Urinary bladder (tissue), 4 donors: ENCODE results near the gene ALDH7A1. TPM values are rescaled to one million over a fixed set of nuclear protein-coding genes. Genes with fewer than 3 reads are reported as not detected.

Experiments used
- DNase-seq: peaks from one replicate; pipeline ENCODE4 v3.0.0-alpha.2; 2015; ENCODE audit errors: extremely low spot score
- H3K27ac ChIP-seq: one replicate; pipeline ENCODE4 v1.5.1; 2013; ENCODE audit warnings: low read depth, mild to moderate bottlenecking, moderate library complexity
- H3K36me3 ChIP-seq: one replicate; pipeline ENCODE4 v1.6.1; 2013; ENCODE audit warnings: mild to moderate bottlenecking, moderate library complexity; ENCODE audit not compliant: insufficient read depth
- H3K4me1 ChIP-seq: one replicate; pipeline ENCODE4 v1.6.1; 2013; ENCODE audit warnings: mild to moderate bottlenecking, moderate library complexity; ENCODE audit not compliant: insufficient read depth
- H3K4me3 ChIP-seq: one replicate; pipeline ENCODE4 v1.5.1; 2013; ENCODE audit warnings: low read depth, low read length
- WGBS: extraction: QIAGEN DNeasy Blood & Tissue Kit; methylation state at CpG from one replicate; pipeline ENCODE4 v1.1.7; 2013; 5-methylcytosine and 5-hydroxymethylcytosine counted together
- polyA plus RNA-seq: library from polyadenylated mRNA; stranded (reverse); fragments of 200-250 nt; gene quantifications from one replicate; pipeline ENCODE4 v1.2.3, GENCODE V29; 2013
- total RNA-seq: library from RNA; depleted of rRNA; stranded (reverse); fragments of >200 nt; gene quantifications from one replicate; pipeline ENCODE4 v1.2.3, GENCODE V29; 2014
- donor health status: healthy with polysubstance abuse.
- donor health status: healthy.

ALDH7A1 gene
- total and polyA plus RNA-seq, 2 donors = 45.6 to 73.2 TPM

- no peak overlapping the region for H3K4me3 ChIP-seq
- H3K27ac ChIP-seq = no peak overlapping the region
- whole genome bisulfite sequencing = 91% methylated on average over 10 of the region's 10 CpGs
- DNase-seq = no peak
- no peaks in the 10 kb centered on the region for H3K4me1 ChIP-seq
- no peaks in the 10 kb centered on the region for H3K36me3 ChIP-seq
Measured at GRCh38 chr5:126501448-126501847, 93.6 kb downstream of the ALDH7A1 start.

GRCh38 chr5:126499853-126500342, 95.1 kb downstream of the ALDH7A1 start:
- WGBS = 86% methylated on average over 3 of the region's 3 CpGs
- DNase-seq = no peak
- no peaks in the 10 kb centered on the region for H3K4me1 ChIP-seq
- no peak overlapping the region for H3K4me3 ChIP-seq
- no peaks in the 10 kb centered on the region for H3K36me3 ChIP-seq
- H3K27ac ChIP-seq = no peak overlapping the region

- Histone ChIP-seq H3K27ac (no peak overlapping the region), H3K36me3 (no peaks in the 10 kb centered on the region), H3K4me3 (no peak overlapping the region), H3K4me1 (no peaks in the 10 kb centered on the region)
- DNase-seq = no peak
- WGBS = 82% methylated on average over 2 of the region's 2 CpGs
Measured at GRCh38 chr5:126499278-126499677, 95.7 kb downstream of the ALDH7A1 start.

- no peak overlapping the region for H3K4me3 ChIP-seq
- WGBS = 85% methylated on average over 5 of the region's 5 CpGs
- no peak overlapping the region for H3K27ac ChIP-seq
Measured at GRCh38 chr5:126497506-126497905, 97.5 kb downstream of the ALDH7A1 start.

GRCh38 chr5:126494393-126494792, 100.6 kb downstream of the ALDH7A1 start:
- no peak for DNase-seq
- 98% methylated on average over 3 of the region's 3 CpGs for WGBS
- Histone ChIP-seq H3K4me3 (no peak overlapping the region), H3K4me1 (no peaks in the 10 kb centered on the region), H3K36me3 (peaks cover 7% of the 10 kb centered on the region), H3K27ac (no peak overlapping the region)

More at GRCh38 chr5:126497506-126497905, 97.5 kb downstream of the ALDH7A1 start:
- no peak for DNase-seq
- Histone ChIP-seq H3K4me1 (no peaks in the 10 kb centered on the region), H3K36me3 (peaks cover 2% of the 10 kb centered on the region)

GRCh38 chr5:126492939-126493338, 102.1 kb downstream of the ALDH7A1 start:
- Histone ChIP-seq H3K27ac (no peak overlapping the region), H3K4me1 (peaks cover 2% of the 10 kb centered on the region), H3K36me3 (peaks cover 7% of the 10 kb centered on the region), H3K4me3 (no peak overlapping the region)
- no peak for DNase-seq
- WGBS = 72% methylated on average over 8 of the region's 8 CpGs

- no peak for DNase-seq
- WGBS = 74% methylated on average over 12 of the region's 12 CpGs
- H3K27ac ChIP-seq = no peak overlapping the region
- H3K4me3 ChIP-seq = no peak overlapping the region
- peaks cover 2% of the 10 kb centered on the region for H3K4me1 ChIP-seq
- H3K36me3 ChIP-seq = peaks cover 7% of the 10 kb centered on the region
Measured at GRCh38 chr5:126490167-126490940, 104.7 kb downstream of the ALDH7A1 start.

- 55% methylated on average over 7 of the region's 7 CpGs for WGBS
- Histone ChIP-seq H3K27ac (no peak overlapping the region), H3K4me3 (no peak overlapping the region), H3K36me3 (peaks cover 7% of the 10 kb centered on the region), H3K4me1 (peaks cover 2% of the 10 kb centered on the region)
- DNase-seq = no peak
Measured at GRCh38 chr5:126488443-126489065, 106.5 kb downstream of the ALDH7A1 start.

- no peak overlapping the region for H3K4me3 ChIP-seq
- no peak overlapping the region for H3K27ac ChIP-seq
- H3K36me3 ChIP-seq = peaks cover 5% of the 10 kb centered on the region
- H3K4me1 ChIP-seq = peaks cover 2% of the 10 kb centered on the region
- DNase-seq = no peak
Measured at GRCh38 chr5:126487596-126487995, 107.4 kb downstream of the ALDH7A1 start.

GRCh38 chr5:126486332-126486731, 108.7 kb downstream of the ALDH7A1 start:
- peaks cover 5% of the 10 kb centered on the region for H3K36me3 ChIP-seq
- WGBS = 83% methylated on average over 3 of the region's 3 CpGs

GRCh38 chr5:126484253-126484652, 110.8 kb downstream of the ALDH7A1 start:
- 90% methylated on average over 2 of the region's 2 CpGs for WGBS
- no peak overlapping the region for H3K27ac ChIP-seq
- peaks cover 2% of the 10 kb centered on the region for H3K4me1 ChIP-seq
- H3K36me3 ChIP-seq = no peaks in the 10 kb centered on the region
- no peak for DNase-seq
- no peak overlapping the region for H3K4me3 ChIP-seq

More at GRCh38 chr5:126486332-126486731, 108.7 kb downstream of the ALDH7A1 start:
- H3K4me3 ChIP-seq = no peak overlapping the region
- H3K4me1 ChIP-seq = peaks cover 2% of the 10 kb centered on the region
- H3K27ac ChIP-seq = no peak overlapping the region
- no peak for DNase-seq

GRCh38 chr5:126483156-126483555, 111.9 kb downstream of the ALDH7A1 start:
- 41% methylated on average over 3 of the region's 3 CpGs for WGBS
- H3K36me3 ChIP-seq = no peaks in the 10 kb centered on the region
- H3K4me1 ChIP-seq = no peaks in the 10 kb centered on the region
- no peak for DNase-seq
- no peak overlapping the region for H3K27ac ChIP-seq
- H3K4me3 ChIP-seq = no peak overlapping the region

- Histone ChIP-seq H3K27ac (no peak overlapping the region), H3K4me3 (no peak overlapping the region)
- WGBS = 89% methylated on average over 1 of the region's 1 CpG
Measured at GRCh38 chr5:126482591-126482990, 112.4 kb downstream of the ALDH7A1 start.

GRCh38 chr5:126481243-126481642, 113.8 kb downstream of the ALDH7A1 start:
- H3K27ac ChIP-seq = no peak overlapping the region
- H3K36me3 ChIP-seq = no peaks in the 10 kb centered on the region
- WGBS = 87% methylated on average over 2 of the region's 2 CpGs

More at GRCh38 chr5:126482591-126482990, 112.4 kb downstream of the ALDH7A1 start:
- DNase-seq = no peak
- Histone ChIP-seq H3K4me1 (no peaks in the 10 kb centered on the region), H3K36me3 (no peaks in the 10 kb centered on the region)

More at GRCh38 chr5:126481243-126481642, 113.8 kb downstream of the ALDH7A1 start:
- H3K4me3 ChIP-seq = no peak overlapping the region
- DNase-seq = no peak
- no peaks in the 10 kb centered on the region for H3K4me1 ChIP-seq
